ENCODE measurements around the gene GSTA2. TPM values are rescaled to one million over a fixed set of nuclear protein-coding genes. Genes with fewer than 3 reads are reported as not detected.
"Not testable (repeated sequence)": the region's sequence is repeated elsewhere in the genome, so short reads cannot be mapped to it uniquely, and the experiment has no call there.

The GSTA2 gene
- total RNA-seq, 3 donors from 2014 or later = not detected

GRCh38 chr6:52790861-52791260, 27.6 kb upstream of the GSTA2 start:
- intact Hi-C loops (cut with DNase I; ENCODE audit: low total_unique reads) = no loop called here
- no peaks in the 10 kb centered on the region for H3K36me3 ChIP-seq
- peaks cover 0 to 5% of the 10 kb centered on the region in 2 donors for H3K9me3 ChIP-seq
- no peaks in the 10 kb centered on the region for H3K27me3 ChIP-seq
- no peaks in the 10 kb centered on the region for H3K4me1 ChIP-seq
- H3K4me3 ChIP-seq = no peak overlapping the region
- H3K27ac ChIP-seq = no peak overlapping the region
- TF ChIP-seq POLR2A (IDR thresholded peaks at IDR 0.05) = no peak
- no peak for TF ChIP-seq CTCF (IDR thresholded peaks at IDR 0.05)
- TF ChIP-seq POLR2AphosphoS5 (IDR thresholded peaks at IDR 0.05) = no peak
- DNase-seq (ENCODE audit: low spot score in 2 of 2) = no peak

GRCh38 chr6:52789658-52790057, 26.4 kb upstream of the GSTA2 start:
- H3K36me3 ChIP-seq; DNase-seq (ENCODE audit: low spot score in 2 of 2); H3K27me3 ChIP-seq; H3K9me3 ChIP-seq; H3K4me3 ChIP-seq; H3K27ac ChIP-seq; H3K4me1 ChIP-seq; intact Hi-C loops (cut with DNase I; ENCODE audit: low total_unique reads): not testable (repeated sequence)

GRCh38 chr6:52788478-52788877, 25.2 kb upstream of the GSTA2 start:
- intact Hi-C loops (cut with DNase I; ENCODE audit: low total_unique reads) = no loop called here
- Histone ChIP-seq H3K27ac (no peak overlapping the region), H3K4me1 (no peaks in the 10 kb centered on the region), H3K9me3 (peaks cover 0 to 5% of the 10 kb centered on the region in 2 donors), H3K4me3 (no peak overlapping the region), H3K27me3 (no peaks in the 10 kb centered on the region), H3K36me3 (no peaks in the 10 kb centered on the region)
- DNase-seq (ENCODE audit: low spot score in 2 of 2) = no peak
- no peak for TF ChIP-seq POLR2AphosphoS5 (IDR thresholded peaks at IDR 0.05)
- TF ChIP-seq POLR2A (IDR thresholded peaks at IDR 0.05) = no peak
- TF ChIP-seq CTCF (IDR thresholded peaks at IDR 0.05) = no peak

GRCh38 chr6:52787917-52788316, 24.6 kb upstream of the GSTA2 start:
- intact Hi-C loops (cut with DNase I; ENCODE audit: low total_unique reads) = no loop called here
- no peaks in the 10 kb centered on the region for H3K27me3 ChIP-seq
- H3K9me3 ChIP-seq = peaks cover 0 to 5% of the 10 kb centered on the region in 2 donors
- H3K27ac ChIP-seq = no peak overlapping the region
- no peak for DNase-seq (ENCODE audit: low spot score in 2 of 2)
- no peaks in the 10 kb centered on the region for H3K4me1 ChIP-seq
- no peak overlapping the region for H3K4me3 ChIP-seq
- TF ChIP-seq POLR2A (IDR thresholded peaks at IDR 0.05) = no peak
- TF ChIP-seq CTCF (IDR thresholded peaks at IDR 0.05) = no peak
- no peak for TF ChIP-seq POLR2AphosphoS5 (IDR thresholded peaks at IDR 0.05)
- no peaks in the 10 kb centered on the region for H3K36me3 ChIP-seq

GRCh38 chr6:52786249-52786956, 23.1 kb upstream of the GSTA2 start:
- Histone ChIP-seq H3K4me3 (no peak overlapping the region), H3K36me3 (no peaks in the 10 kb centered on the region), H3K27ac (no peak overlapping the region), H3K27me3 (no peaks in the 10 kb centered on the region), H3K4me1 (no peaks in the 10 kb centered on the region), H3K9me3 (no peaks in the 10 kb centered on the region)
- intact Hi-C loops (cut with DNase I; ENCODE audit: low total_unique reads) = no loop called here
- DNase-seq (ENCODE audit: low spot score in 2 of 2) = no peak
- TF ChIP-seq CTCF (IDR thresholded peaks at IDR 0.05) (no peak), POLR2A (IDR thresholded peaks at IDR 0.05) (no peak), POLR2AphosphoS5 (IDR thresholded peaks at IDR 0.05) (no peak)

GRCh38 chr6:52782696-52783274, 19.5 kb upstream of the GSTA2 start:
- H3K36me3 ChIP-seq; H3K4me1 ChIP-seq; H3K27me3 ChIP-seq; H3K9me3 ChIP-seq; H3K27ac ChIP-seq; DNase-seq (ENCODE audit: low spot score in 2 of 2); intact Hi-C loops (cut with DNase I; ENCODE audit: low total_unique reads); H3K4me3 ChIP-seq: not testable (repeated sequence)

- H3K4me3 ChIP-seq; H3K27ac ChIP-seq; H3K27me3 ChIP-seq; H3K9me3 ChIP-seq; H3K4me1 ChIP-seq; intact Hi-C loops (cut with DNase I; ENCODE audit: low total_unique reads); DNase-seq (ENCODE audit: low spot score in 2 of 2); H3K36me3 ChIP-seq: not testable (repeated sequence)
These were observed 18.9 kb upstream of the GSTA2 start for GRCh38 chr6:52782209-52782608.

Data from breast epithelium (tissue), 4 donors.